ENCODE results near the gene PIM3. TPM values are rescaled to one million over a fixed set of nuclear protein-coding genes. Genes with fewer than 3 reads are reported as not detected.

PIM3 gene
- 10 to 100 TPM; 60.1 to 62.3 TPM for total RNA-seq

DNA sequence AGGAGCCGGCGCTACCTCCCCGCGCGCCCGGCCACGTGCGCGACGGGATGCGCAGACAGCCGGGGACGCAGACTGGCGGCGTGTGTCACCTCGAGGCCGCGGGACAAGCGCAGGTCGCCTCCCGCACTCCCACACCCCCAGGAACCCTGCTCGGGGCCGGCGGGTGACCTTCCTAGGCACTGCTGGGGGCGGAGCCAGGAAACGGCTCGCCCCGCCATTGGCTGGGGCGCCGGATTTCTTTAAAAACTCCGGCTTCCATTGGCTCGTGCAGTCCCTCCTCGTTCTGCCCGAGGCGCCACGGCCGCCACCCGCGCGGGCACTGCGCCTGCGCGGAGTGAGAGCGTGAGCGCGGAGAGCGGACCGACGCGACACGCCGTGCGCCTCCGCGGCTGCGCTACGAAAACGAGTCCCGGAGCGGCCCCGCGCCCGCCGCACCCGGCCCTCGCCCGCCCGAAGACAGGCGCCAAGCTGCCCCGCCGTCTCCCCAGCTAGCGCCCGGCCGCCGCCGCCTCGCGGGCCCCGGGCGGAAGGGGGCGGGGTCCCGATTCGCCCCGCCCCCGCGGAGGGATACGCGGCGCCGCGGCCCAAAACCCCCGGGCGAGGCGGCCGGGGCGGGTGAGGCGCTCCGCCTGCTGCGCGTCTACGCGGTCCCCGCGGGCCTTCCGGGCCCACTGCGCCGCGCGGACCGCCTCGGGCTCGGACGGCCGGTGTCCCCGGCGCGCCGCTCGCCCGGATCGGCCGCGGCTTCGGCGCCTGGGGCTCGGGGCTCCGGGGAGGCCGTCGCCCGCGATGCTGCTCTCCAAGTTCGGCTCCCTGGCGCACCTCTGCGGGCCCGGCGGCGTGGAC, at the start of gene PIM3:
Gene PIM3 (plus strand): TSS at position 614 of the 846 bp plus-strand sequence. CDS start 176 bp downstream, at position 790.
- peak within 1 kb of the TSS; percentile 83 for H3K27ac Mint-ChIP-seq
- ChIA-PET POLR2A (interaction anchor here (0.7 to 6.0 kb wide), 16 partner anchors 10 to 134 kb away, joined by 3 to 55 read pairs (median 6); partner anchors contain the start of genes ALG12 and CRELD2), CTCF (interaction anchor here (2.2 kb wide), 1 partner anchor 11 kb away, joined by 5 read pairs; no protein-coding TSS in a partner anchor)
- peaks cover 36% of the 10 kb centered on the region for H3K4me1 Mint-ChIP-seq
- no peaks in the 10 kb centered on the region for H3K9me3 Mint-ChIP-seq
- DNase-seq, result peak; percentile 94
- peaks cover 33% of the 10 kb centered on the region for H3K36me3 Mint-ChIP-seq (ENCODE audit: low read depth)
- H3K27me3 Mint-ChIP-seq, result no peaks in the 10 kb centered on the region
- peak within 1 kb of the TSS; percentile 85 for H3K4me3 Mint-ChIP-seq

DNA sequence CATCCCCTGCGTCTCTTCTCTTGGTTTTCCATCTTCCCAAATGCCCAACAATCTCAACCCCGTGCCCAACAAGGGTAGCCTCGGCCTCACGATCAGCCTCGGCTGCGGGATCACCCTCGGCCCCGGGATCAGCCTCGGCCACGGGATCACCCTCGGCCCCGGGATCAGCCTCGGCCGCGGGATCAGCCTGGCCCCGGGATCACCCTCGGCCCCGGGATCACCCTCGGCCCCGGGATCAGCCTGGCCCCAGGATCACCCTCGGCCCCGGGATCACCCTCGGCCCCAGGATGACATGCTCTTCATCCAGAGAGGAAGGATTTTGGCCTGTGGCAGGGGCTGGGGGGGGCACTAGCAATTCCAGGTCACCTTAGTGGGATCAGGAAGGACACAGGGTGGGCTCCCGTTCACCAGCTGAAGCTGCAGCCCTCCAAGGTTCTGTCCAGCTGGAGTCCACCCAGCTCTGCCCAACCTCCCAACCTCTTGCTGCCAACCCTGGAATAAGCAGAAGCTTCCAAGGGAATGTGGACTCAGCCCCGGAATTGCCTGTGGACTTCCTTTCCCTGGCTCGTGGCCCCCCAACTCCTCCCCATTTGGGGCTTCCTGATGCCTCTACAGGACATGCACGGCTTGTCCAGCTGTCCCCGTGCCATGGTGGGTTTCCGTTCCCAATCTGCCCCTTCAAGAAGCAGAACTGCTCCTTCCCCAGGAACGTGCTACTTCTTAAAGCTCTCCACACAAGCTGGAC, 48.5 kb upstream of the PIM3 start:
- H3K4me3 Mint-ChIP-seq, result no peak overlapping the region
- H3K4me1 Mint-ChIP-seq, result peaks cover 8% of the 10 kb centered on the region
- ChIA-PET POLR2A (no interaction called here), CTCF (interaction anchor here (0.6 kb wide), 1 partner anchor 145 kb away, joined by 3 read pairs; no protein-coding TSS in a partner anchor)
- H3K27me3 Mint-ChIP-seq, result no peaks in the 10 kb centered on the region
- H3K9me3 Mint-ChIP-seq, result no peaks in the 10 kb centered on the region
- H3K27ac Mint-ChIP-seq, result no peak overlapping the region
- H3K36me3 Mint-ChIP-seq (ENCODE audit: low read depth), result peaks cover 25% of the 10 kb centered on the region
- DNase-seq, result no peak

DNA sequence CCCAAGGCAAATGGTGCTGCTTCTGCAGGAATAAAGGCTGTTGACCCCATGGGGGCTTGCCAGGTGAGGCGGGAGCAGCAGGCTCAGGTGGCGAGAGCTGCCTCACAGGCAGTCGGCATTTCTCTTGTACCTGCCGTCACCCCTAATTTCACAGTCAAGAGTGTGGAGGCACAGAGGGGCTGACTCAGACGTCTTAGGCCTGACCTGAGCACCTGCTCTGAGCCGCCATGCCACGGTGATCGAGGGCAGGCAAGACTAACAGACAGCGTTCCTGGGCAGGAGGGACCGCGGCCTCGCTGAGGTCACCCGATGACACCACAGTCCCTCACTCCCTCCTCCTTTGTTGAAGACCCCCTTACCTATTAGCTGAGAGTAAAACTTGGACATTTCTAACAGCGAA, 47.5 kb upstream of the PIM3 start:
- DNase-seq, result no peak
- no peaks in the 10 kb centered on the region for H3K27me3 Mint-ChIP-seq
- H3K4me1 Mint-ChIP-seq, result peaks cover 12% of the 10 kb centered on the region
- peaks cover 16% of the 10 kb centered on the region for H3K36me3 Mint-ChIP-seq (ENCODE audit: low read depth)
- POLR2A ChIA-PET, result no interaction called here
- CTCF ChIA-PET, result no interaction called here
- no peak overlapping the region for H3K4me3 Mint-ChIP-seq
- no peak overlapping the region for H3K27ac Mint-ChIP-seq
- no peaks in the 10 kb centered on the region for H3K9me3 Mint-ChIP-seq

DNA sequence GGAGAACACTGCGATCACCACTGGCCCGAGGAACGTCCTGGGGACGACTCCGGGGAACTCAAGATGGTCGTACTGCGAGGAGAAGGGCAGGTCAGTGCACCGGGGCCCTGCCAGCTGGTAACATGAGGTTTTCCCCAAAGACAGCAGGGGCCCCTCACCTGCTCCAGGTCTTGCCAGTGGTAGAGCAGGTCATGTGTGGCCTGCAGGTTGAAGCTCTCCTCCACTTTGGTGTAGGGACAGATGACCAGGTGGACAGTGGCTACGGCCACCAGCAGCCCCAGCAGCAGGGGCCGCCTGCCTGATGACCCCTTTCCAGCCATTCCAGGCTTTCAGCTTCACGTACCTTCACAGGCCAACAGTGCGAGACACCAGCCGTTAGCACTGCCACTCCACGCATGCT, 47.1 kb upstream of the PIM3 start:
- POLR2A ChIA-PET, result no interaction called here
- H3K27me3 Mint-ChIP-seq, result no peaks in the 10 kb centered on the region
- no peak overlapping the region for H3K4me3 Mint-ChIP-seq
- no peak overlapping the region for H3K27ac Mint-ChIP-seq
- CTCF ChIA-PET, result no interaction called here
- no peak for DNase-seq
- no peaks in the 10 kb centered on the region for H3K9me3 Mint-ChIP-seq
- peaks cover 12% of the 10 kb centered on the region for H3K4me1 Mint-ChIP-seq
- peaks cover 16% of the 10 kb centered on the region for H3K36me3 Mint-ChIP-seq (ENCODE audit: low read depth)

DNA sequence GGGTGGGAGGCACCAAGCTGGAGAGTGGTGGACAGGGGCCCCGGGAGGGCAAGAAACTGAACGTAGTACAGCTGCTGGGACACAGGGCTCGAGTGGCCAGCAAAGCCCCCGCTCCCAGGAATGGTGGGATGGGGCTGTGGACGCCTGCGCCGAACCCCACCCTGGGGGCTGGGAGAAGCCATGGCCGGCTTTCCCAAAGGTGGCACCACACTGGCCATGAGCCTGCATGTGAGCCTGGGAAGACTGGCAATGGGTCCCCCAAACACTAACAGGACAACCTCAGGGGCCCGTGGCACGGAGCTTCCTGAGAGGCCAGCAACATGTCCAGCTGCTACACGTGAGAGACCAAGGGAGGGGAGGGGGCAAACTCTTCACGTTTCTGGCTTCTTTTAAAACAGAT, 46.3 kb upstream of the PIM3 start:
- Mint-ChIP-seq H3K4me3 (no peak overlapping the region), H3K9me3 (no peaks in the 10 kb centered on the region), H3K27me3 (no peaks in the 10 kb centered on the region), H3K4me1 (peaks cover 12% of the 10 kb centered on the region), H3K36me3 (ENCODE audit: low read depth) (peaks cover 9% of the 10 kb centered on the region), H3K27ac (no peak overlapping the region)
- no peak for DNase-seq
- ChIA-PET POLR2A (interaction anchor here (1.3 kb wide), 1 partner anchor 88 kb away, joined by 4 read pairs; no protein-coding TSS in a partner anchor), CTCF (interaction anchor here (1.3 kb wide), 1 partner anchor 116 kb away, joined by 3 read pairs; no protein-coding TSS in a partner anchor)

DNA sequence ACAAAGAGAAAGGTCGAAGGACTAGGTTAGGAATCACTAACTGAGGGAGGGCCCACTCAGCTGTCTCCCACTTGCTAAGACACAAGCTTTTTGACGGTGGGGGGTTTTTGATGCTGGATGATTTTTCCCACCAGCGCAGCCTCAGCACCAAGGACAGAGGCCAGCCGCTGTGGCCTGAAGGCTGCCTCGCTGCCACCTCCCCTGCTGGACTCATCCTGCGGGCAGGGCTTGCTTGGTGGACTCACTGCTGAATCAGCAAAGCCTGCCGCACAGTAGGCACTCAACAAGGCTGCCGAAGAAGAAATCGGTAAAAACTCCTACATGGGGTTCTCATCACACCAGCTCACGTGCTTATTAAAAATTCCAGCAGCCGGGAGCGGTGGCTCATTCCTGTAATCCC, 45.0 kb upstream of the PIM3 start:
- Mint-ChIP-seq H3K9me3 (no peaks in the 10 kb centered on the region), H3K27ac (no peak overlapping the region), H3K4me1 (peaks cover 23% of the 10 kb centered on the region), H3K27me3 (no peaks in the 10 kb centered on the region), H3K36me3 (ENCODE audit: low read depth) (peaks cover 14% of the 10 kb centered on the region), H3K4me3 (no peak overlapping the region)
- ChIA-PET POLR2A (interaction anchor here (0.6 to 1.6 kb wide), 3 partner anchors 21 to 48 kb away, joined by 3 to 4 read pairs (median 4); partner anchors contain the start of gene PIM3), CTCF (interaction anchor here (1.3 to 2.3 kb wide), 2 partner anchors 115 to 148 kb away, joined by 3 to 6 read pairs; no protein-coding TSS in a partner anchor)
- DNase-seq, result no peak

DNA sequence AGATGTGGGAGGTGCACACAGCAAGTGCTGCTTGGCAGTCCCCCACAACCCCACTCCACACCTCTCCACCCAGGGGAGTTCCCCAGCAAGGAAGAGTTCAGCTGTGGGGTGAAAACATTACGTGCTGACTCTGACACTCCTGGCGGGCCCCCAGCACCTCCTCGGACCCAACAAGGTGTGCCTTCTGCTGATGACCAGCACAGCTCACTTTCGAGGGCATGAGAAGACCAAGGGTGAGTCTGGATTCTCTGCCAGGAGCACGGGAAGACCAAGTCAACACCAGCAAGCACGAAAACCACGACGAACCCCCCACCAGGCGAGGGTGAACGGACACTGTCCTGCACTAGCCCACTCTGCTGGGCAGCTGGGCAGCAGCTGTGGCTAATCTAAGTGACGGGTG, 43.7 kb upstream of the PIM3 start:
- CTCF ChIA-PET, result interaction anchor here (1.3 to 2.3 kb wide), 2 partner anchors 30 to 150 kb away, joined by 3 to 6 read pairs; no protein-coding TSS in a partner anchor
- H3K27ac Mint-ChIP-seq, result no peak overlapping the region
- DNase-seq, result no peak
- peaks cover 19% of the 10 kb centered on the region for H3K36me3 Mint-ChIP-seq (ENCODE audit: low read depth)
- peaks cover 23% of the 10 kb centered on the region for H3K4me1 Mint-ChIP-seq
- POLR2A ChIA-PET, result interaction anchor here (0.6 to 3.9 kb wide), 8 partner anchors 14 to 592 kb away, joined by 3 to 23 read pairs (median 4); partner anchors contain the start of gene PIM3
- H3K9me3 Mint-ChIP-seq, result no peaks in the 10 kb centered on the region
- H3K27me3 Mint-ChIP-seq, result no peaks in the 10 kb centered on the region
- peak overlapping the region; percentile 80 for H3K4me3 Mint-ChIP-seq

DNA sequence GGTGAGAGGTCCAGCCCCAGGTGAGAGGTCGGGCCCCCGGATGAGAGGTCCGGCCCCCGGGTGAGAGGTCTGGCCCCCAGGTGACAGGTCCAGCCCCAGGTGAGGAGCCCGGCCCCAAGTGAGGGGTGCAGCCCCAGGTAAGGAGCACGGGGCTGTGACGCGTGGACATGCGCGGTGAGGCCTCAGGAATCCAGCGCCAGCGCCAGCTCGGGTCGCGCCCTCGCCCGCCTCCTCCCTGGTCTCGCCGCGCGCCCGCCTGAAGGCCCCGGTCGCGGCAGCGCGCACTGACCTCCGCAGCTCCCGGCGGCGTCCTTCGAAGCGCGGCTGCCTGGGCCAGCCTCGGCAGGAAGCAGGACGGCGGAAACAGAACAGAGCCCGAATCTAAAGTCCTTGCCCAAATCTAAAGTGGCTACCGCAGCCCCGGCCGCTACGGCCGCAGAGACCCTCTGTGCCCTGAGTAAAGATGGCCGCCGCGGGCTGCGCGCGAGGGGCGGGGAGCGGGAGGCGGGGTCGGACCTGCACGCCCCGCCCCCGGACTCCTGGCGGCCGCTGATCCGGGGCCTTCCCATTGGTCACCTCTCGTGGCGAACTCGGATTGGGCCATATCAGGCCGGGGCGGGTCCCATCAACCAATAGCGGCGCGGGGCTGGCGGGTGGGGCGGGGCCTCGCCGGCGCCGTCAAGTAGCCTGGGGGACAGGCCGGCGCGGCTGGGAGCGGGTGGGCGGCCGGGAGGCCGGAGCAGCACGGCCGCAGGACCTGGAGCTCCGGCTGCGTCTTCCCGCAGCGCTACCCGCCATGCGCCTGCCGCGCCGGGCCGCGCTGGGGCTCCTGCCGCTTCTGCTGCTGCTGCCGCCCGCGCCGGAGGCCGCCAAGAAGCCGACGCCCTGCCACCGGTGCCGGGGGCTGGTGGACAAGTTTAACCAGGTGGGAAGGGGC, 42.3 kb upstream of the PIM3 start, which contains the start of the genes ALG12 and CRELD2:
Gene ALG12 (minus strand): TSS at position 465 of the 937 bp plus-strand sequence. CDS start 4,673 bp downstream, outside the sequence.
Gene CRELD2 (plus strand): TSS at position 661 of the 937 bp plus-strand sequence. CDS start 136 bp downstream, at position 797.
- H3K27me3 Mint-ChIP-seq, result no peaks in the 10 kb centered on the region
- H3K36me3 Mint-ChIP-seq (ENCODE audit: low read depth), result peaks cover 18% of the 10 kb centered on the region
- ChIA-PET POLR2A (interaction anchor here (0.5 to 3.9 kb wide), 18 partner anchors 8 to 151 kb away, joined by 3 to 23 read pairs (median 4); partner anchors contain the start of gene PIM3), CTCF (interaction anchor here (0.7 to 1.9 kb wide), 3 partner anchors 31 to 151 kb away, joined by 3 to 9 read pairs (median 3); no protein-coding TSS in a partner anchor)
- peak; percentile 97 for DNase-seq
- H3K9me3 Mint-ChIP-seq, result no peaks in the 10 kb centered on the region
- peak within 1 kb of the TSS; percentile 81 for H3K27ac Mint-ChIP-seq
- H3K4me1 Mint-ChIP-seq, result peaks cover 24% of the 10 kb centered on the region
- peak within 1 kb of the TSS; percentile 80 for H3K4me3 Mint-ChIP-seq

DNA sequence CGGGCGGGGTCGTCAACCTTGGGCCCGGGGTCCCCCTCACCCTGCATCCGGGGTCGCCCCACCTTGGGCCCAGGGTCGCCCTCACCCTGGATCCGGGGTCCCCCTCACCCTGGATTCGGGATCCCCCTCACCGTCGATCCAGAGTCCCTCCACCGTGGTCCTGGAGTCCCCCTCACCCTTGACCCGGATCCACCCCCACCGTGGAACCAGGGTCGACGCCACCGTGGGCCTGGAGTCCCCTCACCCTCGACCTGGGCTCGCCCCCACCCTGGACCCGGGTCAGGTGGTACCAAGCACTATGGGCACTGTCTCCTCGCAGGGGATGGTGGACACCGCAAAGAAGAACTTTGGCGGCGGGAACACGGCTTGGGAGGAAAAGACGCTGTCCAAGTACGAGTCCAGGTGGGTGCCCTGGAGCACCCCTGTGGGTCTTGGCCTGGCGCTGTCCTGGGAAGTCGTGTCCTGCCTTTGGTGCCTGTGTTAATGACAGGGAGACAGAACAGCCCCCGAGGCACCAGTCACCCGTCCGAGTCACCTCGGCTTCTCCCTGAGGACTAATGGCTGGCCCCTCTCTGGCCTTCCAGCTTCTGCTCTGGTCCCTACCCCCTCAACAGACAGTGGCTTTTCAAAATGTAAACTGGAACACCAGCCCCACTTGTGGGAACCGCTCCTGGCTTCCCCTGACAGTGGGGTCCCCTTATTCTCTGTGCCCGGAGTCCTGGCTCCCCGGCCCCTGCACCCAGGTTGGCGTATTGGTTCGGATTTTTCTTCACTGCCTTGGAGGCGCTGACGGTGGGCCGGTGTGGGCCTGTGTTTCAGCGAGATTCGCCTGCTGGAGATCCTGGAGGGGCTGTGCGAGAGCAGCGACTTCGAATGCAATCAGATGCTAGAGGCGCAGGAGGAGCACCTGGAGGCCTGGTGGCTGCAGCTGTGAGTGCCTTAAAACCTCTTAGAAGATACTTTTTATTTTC, 41.4 kb upstream of the PIM3 start:
- Mint-ChIP-seq H3K27me3 (no peaks in the 10 kb centered on the region), H3K4me3 (peak overlapping the region; percentile 66), H3K27ac (peak overlapping the region; percentile 64), H3K36me3 (ENCODE audit: low read depth) (peaks cover 15% of the 10 kb centered on the region), H3K9me3 (no peaks in the 10 kb centered on the region), H3K4me1 (peaks cover 32% of the 10 kb centered on the region)
- POLR2A ChIA-PET, result interaction anchor here (0.5 to 3.9 kb wide), 12 partner anchors 14 to 149 kb away, joined by 3 to 23 read pairs (median 4); no protein-coding TSS in a partner anchor
- CTCF ChIA-PET, result interaction anchor here (1.9 kb wide), 1 partner anchor 152 kb away, joined by 9 read pairs; no protein-coding TSS in a partner anchor
- no peak for DNase-seq

DNA sequence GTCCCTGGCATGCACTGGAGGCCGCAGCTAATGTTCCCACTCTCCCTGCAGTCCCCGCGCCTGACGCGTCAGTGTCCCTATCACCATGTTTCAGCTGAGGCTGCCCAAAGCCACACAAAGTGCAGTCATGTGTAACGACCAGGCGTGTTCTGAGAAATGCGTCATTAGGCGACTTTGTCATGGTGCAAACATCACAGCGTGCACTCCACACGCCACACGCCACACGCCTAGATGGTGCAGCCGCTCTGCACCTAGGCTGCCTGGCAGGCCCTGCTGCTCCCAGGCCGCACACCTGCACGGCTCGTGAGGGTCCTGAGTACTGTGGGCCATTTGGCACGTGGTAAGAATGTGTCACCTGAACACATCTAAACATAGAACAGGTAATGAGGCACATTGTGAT, 39.7 kb upstream of the PIM3 start:
- POLR2A ChIA-PET, result interaction anchor here (1.5 kb wide), 1 partner anchor 82 kb away, joined by 3 read pairs; no protein-coding TSS in a partner anchor
- peaks cover 46% of the 10 kb centered on the region for H3K4me1 Mint-ChIP-seq
- no peak for DNase-seq
- no peaks in the 10 kb centered on the region for H3K27me3 Mint-ChIP-seq
- peaks cover 19% of the 10 kb centered on the region for H3K36me3 Mint-ChIP-seq (ENCODE audit: low read depth)
- CTCF ChIA-PET, result interaction anchor here (0.7 kb wide), 1 partner anchor 56 kb away, joined by 4 read pairs; no protein-coding TSS in a partner anchor
- H3K4me3 Mint-ChIP-seq, result no peak overlapping the region
- no peaks in the 10 kb centered on the region for H3K9me3 Mint-ChIP-seq
- H3K27ac Mint-ChIP-seq, result no peak overlapping the region
